Activated CD4-positive, alpha-beta T cell treated with anti-CD3 and anti-CD28 coated beads for 36 hours (primary cell): ENCODE measurements around the gene MGAT5. TPM values are rescaled to one million over a fixed set of nuclear protein-coding genes. Genes with fewer than 3 reads are reported as not detected.

Experiments
- ATAC-seq: fragments of 200-7000 bp; cut with Tn5 transposase; one replicate; pipeline ENCODE4 v1.10.0; 2021; ENCODE audit warnings: mild to moderate bottlenecking, moderate library complexity
- CTCF ChIA-PET: fragments of 350-600 bp; sonication (Branson Sonifier 250); formaldehyde crosslinking; loops from one replicate; lab custom pipeline; 2021; ENCODE audit warnings: antibody characterized with exemption; lab: Charles Lee
- POLR2A ChIA-PET: fragments of 350-600 bp; sonication (Branson Sonifier 250); formaldehyde crosslinking; loops from one replicate; lab custom pipeline; 2021; ENCODE audit warnings: antibody characterized with exemption, inconsistent platforms; lab: Charles Lee
- DNase-seq: peaks from one replicate; pipeline ENCODE4 v3.0.0-alpha.2; 2020
- H3K27ac Mint-ChIP-seq: one replicate; pipeline ENCODE4 v1.8.0; 2021; ENCODE audit warnings: mixed read lengths
- H3K27me3 Mint-ChIP-seq: one replicate; pipeline ENCODE4 v1.8.0; 2021; ENCODE audit warnings: mixed read lengths
- H3K36me3 Mint-ChIP-seq: one replicate; pipeline ENCODE4 v1.8.0; 2021; ENCODE audit warnings: low read depth, mixed read lengths
- H3K4me1 Mint-ChIP-seq: one replicate; pipeline ENCODE4 v1.8.0; 2021; ENCODE audit warnings: mixed read lengths
- H3K4me3 Mint-ChIP-seq: one replicate; pipeline ENCODE4 v1.8.0; 2021; ENCODE audit warnings: mild to moderate bottlenecking, moderate library complexity, mixed read lengths
- H3K9me3 Mint-ChIP-seq: one replicate; pipeline ENCODE4 v1.8.0; 2021; ENCODE audit warnings: low read depth, mixed read lengths
- intact Hi-C, 2 experiments: fragments of 100-400 bp; cut with DNase I in 1 of 2; cut with micrococcal nuclease in 1 of 2; formaldehyde crosslinking; loops; one replicate each; pipeline versions ENCODE4 v1.14.2 to v1.15.1; 2022 to 2024; cut with DNase I, micrococcal nuclease
- total RNA-seq, 2 experiments: library from RNA; stranded (reverse); gene quantifications; one replicate each; pipeline ENCODE4 v1.2.3, GENCODE V29; 2021

MGAT5 gene
- total RNA-seq, 2 experiments from 2014 or later: 22.2 to 25.7 TPM

DNA sequence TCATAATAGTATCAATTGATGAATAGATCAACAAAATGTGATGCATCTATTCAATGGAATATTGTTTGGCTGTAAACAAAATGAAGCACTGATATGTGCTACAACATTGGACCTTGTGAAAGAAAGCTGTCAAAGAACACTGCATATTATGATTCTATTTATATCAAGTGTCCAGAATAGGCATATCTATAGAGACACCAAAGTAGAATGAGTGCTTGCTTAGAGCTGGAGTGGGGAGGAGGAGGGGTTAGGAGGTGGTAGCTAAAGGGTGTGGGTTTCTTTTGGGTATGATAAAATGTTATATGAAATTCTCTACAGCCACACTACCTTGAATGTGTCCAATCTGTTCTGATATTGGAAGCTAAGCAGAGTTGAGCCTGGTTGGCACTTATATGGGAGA lies 23.0 kb upstream of the MGAT5 start:
- POLR2A ChIA-PET: no interaction called here
- no peak overlapping the region for H3K4me3 Mint-ChIP-seq
- H3K27ac Mint-ChIP-seq: no peak overlapping the region
- ATAC-seq: no peak
- H3K4me1 Mint-ChIP-seq: peaks cover 86% of the 10 kb centered on the region
- H3K36me3 Mint-ChIP-seq: peaks cover 16% of the 10 kb centered on the region
- CTCF ChIA-PET: interaction anchor here (0.9 to 1.5 kb wide), 5 partner anchors 12 to 112 kb away, joined by 3 to 9 read pairs (median 4); no protein-coding TSS in a partner anchor
- H3K9me3 Mint-ChIP-seq: peaks cover 22% of the 10 kb centered on the region
- no peak for DNase-seq
- intact Hi-C loops: loop anchor here in 1 of 2 experiments (5.0 kb wide), 1 partner anchor 181 kb away; no protein-coding TSS in a partner anchor
- H3K27me3 Mint-ChIP-seq: no peaks in the 10 kb centered on the region

DNA sequence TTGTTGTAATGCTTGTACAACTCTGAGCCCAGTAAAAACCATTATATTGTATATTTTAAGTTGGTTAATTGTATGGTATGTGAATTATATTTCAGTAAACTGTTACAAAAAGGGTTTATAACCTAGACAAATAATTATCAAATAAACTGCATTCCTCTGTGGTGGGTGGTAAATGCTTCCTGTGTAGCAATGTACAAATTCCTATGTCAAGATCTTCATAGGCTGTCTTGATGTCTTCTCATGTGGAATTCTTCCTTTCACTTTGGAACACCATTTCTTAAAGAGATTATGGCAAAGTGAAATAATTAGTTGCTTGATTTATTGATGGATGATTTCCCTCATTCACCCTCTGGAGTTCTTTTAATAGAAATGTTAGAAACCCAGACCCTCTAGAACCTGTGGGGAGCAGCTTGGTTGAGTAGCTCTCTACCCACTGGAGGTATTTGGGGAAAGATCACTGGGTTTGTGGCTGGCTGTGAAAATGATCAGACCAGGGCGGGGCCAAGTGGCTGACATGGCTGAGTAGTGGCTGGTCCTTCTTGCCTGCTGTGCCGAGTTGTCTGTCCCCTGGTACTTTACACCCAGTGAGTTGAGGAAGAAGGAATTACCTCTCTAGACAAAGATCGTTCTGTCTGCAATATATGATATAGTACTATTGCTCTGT lies 22.4 kb upstream of the MGAT5 start:
- POLR2A ChIA-PET: no interaction called here
- intact Hi-C loops: loop anchor here in 1 of 2 experiments (5.0 kb wide), 1 partner anchor 181 kb away; no protein-coding TSS in a partner anchor
- no peak overlapping the region for H3K4me3 Mint-ChIP-seq
- peaks cover 87% of the 10 kb centered on the region for H3K4me1 Mint-ChIP-seq
- CTCF ChIA-PET: interaction anchor here (0.8 to 1.5 kb wide), 6 partner anchors 12 to 181 kb away, joined by 3 to 9 read pairs (median 4); no protein-coding TSS in a partner anchor
- H3K36me3 Mint-ChIP-seq: peaks cover 19% of the 10 kb centered on the region
- DNase-seq (no peak), ATAC-seq (no peak)
- peaks cover 22% of the 10 kb centered on the region for H3K9me3 Mint-ChIP-seq
- H3K27me3 Mint-ChIP-seq: no peaks in the 10 kb centered on the region
- H3K27ac Mint-ChIP-seq: peak overlapping the region; percentile 76

DNA sequence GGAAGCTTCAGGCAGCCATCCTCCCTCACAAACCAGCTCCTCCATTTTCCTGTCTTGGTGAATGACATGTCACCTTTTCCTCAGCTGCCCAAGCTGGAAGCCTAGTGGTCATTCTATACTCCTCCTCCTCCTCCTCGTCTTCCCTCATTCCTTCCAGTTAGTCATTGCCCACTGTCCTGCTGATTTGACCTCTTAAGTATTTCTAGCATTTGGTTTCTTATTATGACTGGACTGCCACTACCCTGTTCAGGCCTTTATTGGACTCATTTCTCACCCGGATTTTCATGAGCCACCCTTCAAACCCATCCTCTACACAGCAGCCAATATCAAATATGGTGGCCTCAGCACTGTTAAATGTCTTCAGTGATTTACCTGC lies 21.9 kb upstream of the MGAT5 start:
- DNase-seq (no peak), ATAC-seq (no peak)
- Mint-ChIP-seq H3K36me3 (peaks cover 21% of the 10 kb centered on the region), H3K27ac (peak overlapping the region; percentile 76), H3K4me3 (no peak overlapping the region), H3K27me3 (no peaks in the 10 kb centered on the region), H3K9me3 (peaks cover 22% of the 10 kb centered on the region), H3K4me1 (peaks cover 88% of the 10 kb centered on the region)
- ChIA-PET CTCF (interaction anchor here (0.8 to 1.7 kb wide), 5 partner anchors 13 to 180 kb away, joined by 4 to 5 read pairs (median 4); no protein-coding TSS in a partner anchor), POLR2A (no interaction called here)
- intact Hi-C loops: loop anchor here (2.0 to 5.0 kb wide), 3 partner anchors 51 to 180 kb away; no protein-coding TSS in a partner anchor

DNA sequence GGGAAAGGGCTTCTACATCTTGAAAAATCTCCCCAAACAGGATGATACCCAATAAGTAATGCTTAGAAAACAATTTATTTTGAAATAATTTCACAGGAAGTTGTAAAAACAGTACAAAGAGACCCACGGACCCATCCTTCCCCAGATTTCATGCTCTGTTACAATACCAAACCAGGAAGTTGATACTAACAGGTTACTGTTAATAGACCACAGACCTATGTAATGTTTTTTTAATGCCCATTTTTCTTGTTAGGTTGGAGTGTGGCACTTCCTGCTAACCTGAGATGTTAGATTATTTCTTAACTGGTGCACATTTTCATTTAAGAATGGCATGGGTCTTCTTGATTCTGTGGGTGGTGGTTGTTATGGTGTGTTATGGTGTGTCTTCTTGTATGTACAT lies 21.4 kb upstream of the MGAT5 start:
- peak; percentile 1 for ATAC-seq
- Mint-ChIP-seq H3K4me3 (peak overlapping the region; percentile 16), H3K4me1 (peaks cover 87% of the 10 kb centered on the region), H3K9me3 (peaks cover 22% of the 10 kb centered on the region), H3K27ac (peak overlapping the region; percentile 76), H3K27me3 (no peaks in the 10 kb centered on the region), H3K36me3 (peaks cover 22% of the 10 kb centered on the region)
- CTCF ChIA-PET: interaction anchor here (1.0 to 1.7 kb wide), 2 partner anchors 14 to 18 kb away, joined by 3 to 4 read pairs; no protein-coding TSS in a partner anchor
- intact Hi-C loops: loop anchor here (2.0 to 5.0 kb wide), 3 partner anchors 50 to 180 kb away; no protein-coding TSS in a partner anchor
- DNase-seq: no peak
- POLR2A ChIA-PET: no interaction called here

DNA sequence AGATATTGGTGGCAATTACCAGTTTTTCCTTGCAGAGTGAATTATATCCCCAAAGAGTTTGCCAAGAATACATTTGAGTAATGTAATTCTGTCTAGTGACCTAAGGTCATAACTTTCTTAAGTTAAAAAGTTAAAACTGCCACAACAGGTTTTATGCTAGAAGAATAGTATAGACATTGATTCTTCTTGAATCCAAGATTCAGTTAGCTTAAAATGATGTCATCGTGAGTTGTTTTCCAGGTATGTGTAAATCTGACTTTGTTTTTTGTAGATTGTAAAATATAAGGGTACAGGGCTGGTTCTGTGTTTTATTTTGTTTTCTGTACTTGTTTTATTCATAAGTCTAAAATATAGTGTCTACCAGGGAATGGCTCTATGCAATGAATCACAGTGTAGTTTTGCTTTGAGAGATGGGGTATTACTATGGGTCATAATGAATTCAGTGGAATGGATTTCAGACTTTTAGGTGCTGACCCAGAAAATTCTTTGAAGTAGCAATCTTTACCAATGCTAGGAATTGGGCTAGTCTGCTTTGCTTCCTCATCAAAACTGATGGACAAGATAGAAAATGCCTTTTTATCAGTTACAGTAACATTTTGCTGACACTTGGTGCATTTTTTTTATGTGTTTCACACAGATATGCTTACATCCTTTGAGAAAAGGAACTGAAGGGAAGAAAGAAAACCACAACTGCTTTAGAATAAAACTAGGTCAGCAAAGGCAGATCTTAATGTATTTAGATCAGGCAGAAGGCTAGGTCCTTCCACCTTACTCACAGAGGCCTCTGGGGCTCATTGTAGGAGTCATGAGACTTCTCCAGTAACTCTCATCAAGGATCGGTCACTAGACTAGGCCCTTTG lies 20.8 kb upstream of the MGAT5 start:
- intact Hi-C loops: loop anchor here (1.0 to 5.0 kb wide), 8 partner anchors 15 to 179 kb away; no protein-coding TSS in a partner anchor
- ATAC-seq (peak; percentile 82), DNase-seq (peak; percentile 47)
- H3K4me1 Mint-ChIP-seq: peaks cover 81% of the 10 kb centered on the region
- POLR2A ChIA-PET: interaction anchor here (0.7 kb wide), 1 partner anchor 436 kb away, joined by 3 read pairs; no protein-coding TSS in a partner anchor
- H3K36me3 Mint-ChIP-seq: peaks cover 17% of the 10 kb centered on the region
- CTCF ChIA-PET: interaction anchor here (1.0 to 2.9 kb wide), 5 partner anchors 15 to 115 kb away, joined by 3 to 9 read pairs (median 4); no protein-coding TSS in a partner anchor
- H3K4me3 Mint-ChIP-seq: peak overlapping the region; percentile 36
- no peaks in the 10 kb centered on the region for H3K27me3 Mint-ChIP-seq
- peaks cover 16% of the 10 kb centered on the region for H3K9me3 Mint-ChIP-seq
- H3K27ac Mint-ChIP-seq: peak overlapping the region; percentile 76

DNA sequence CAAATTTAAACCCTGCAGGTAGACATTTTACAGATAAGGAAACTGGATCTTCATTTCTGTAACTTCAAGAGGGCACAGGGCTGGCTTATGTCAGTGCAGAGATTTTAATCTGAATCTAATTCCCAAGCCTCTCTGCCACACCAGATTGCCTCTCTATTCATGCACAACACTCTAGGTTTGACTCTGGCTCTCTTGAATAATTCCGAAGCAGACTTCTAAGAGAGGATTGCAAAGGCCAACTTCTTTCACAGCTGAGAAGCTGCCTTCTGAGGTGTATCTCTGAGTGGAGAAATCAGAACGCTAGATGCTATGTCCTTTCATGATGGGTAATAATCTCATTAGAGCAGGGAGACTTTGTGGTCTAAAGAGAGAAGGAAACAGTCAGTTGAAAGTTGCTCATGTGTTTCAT lies 20.1 kb upstream of the MGAT5 start:
- H3K4me1 Mint-ChIP-seq: peaks cover 81% of the 10 kb centered on the region
- CTCF ChIA-PET: interaction anchor here (1.4 to 2.9 kb wide), 4 partner anchors 17 to 116 kb away, joined by 4 to 9 read pairs (median 5); no protein-coding TSS in a partner anchor
- peaks cover 12% of the 10 kb centered on the region for H3K36me3 Mint-ChIP-seq
- ATAC-seq (no peak), DNase-seq (no peak)
- intact Hi-C loops: loop anchor here (1.0 to 5.0 kb wide), 8 partner anchors 15 to 179 kb away; no protein-coding TSS in a partner anchor
- H3K4me3 Mint-ChIP-seq: peak overlapping the region; percentile 36
- H3K27ac Mint-ChIP-seq: peak overlapping the region; percentile 76
- H3K9me3 Mint-ChIP-seq: peaks cover 10% of the 10 kb centered on the region
- no peaks in the 10 kb centered on the region for H3K27me3 Mint-ChIP-seq
- POLR2A ChIA-PET: no interaction called here

DNA sequence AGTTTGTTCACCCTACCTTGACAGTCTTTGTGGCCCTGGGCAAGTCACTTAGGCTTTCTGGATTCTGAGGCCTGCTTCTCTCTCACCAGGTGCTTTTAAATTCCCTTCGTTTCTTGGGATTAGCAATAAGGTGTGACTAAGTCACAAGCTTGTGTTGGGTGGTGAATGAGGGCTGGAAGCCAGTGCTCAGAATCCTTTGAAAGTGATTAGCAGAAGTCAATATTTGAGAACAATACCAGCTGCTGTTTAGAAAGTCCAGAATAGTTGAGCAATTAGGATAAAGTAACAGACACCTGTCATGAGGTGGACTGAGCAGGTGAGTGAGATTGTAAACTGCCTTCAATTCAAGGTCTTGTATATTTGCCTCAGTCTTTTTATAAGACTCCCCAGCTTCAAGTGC lies 19.3 kb upstream of the MGAT5 start:
- CTCF ChIA-PET: interaction anchor here (1.2 to 2.9 kb wide), 5 partner anchors 11 to 116 kb away, joined by 4 to 36 read pairs (median 6); no protein-coding TSS in a partner anchor
- DNase-seq (no peak), ATAC-seq (no peak)
- Mint-ChIP-seq H3K36me3 (peaks cover 10% of the 10 kb centered on the region), H3K9me3 (peaks cover 7% of the 10 kb centered on the region), H3K27ac (peak overlapping the region; percentile 76), H3K4me1 (peaks cover 80% of the 10 kb centered on the region), H3K27me3 (no peaks in the 10 kb centered on the region), H3K4me3 (no peak overlapping the region)
- intact Hi-C loops: loop anchor here in 1 of 2 experiments (5.0 kb wide), 1 partner anchor 178 kb away; no protein-coding TSS in a partner anchor
- POLR2A ChIA-PET: interaction anchor here (0.6 kb wide), 2 partner anchors 115 to 139 kb away, joined by 3 read pairs; no protein-coding TSS in a partner anchor

DNA sequence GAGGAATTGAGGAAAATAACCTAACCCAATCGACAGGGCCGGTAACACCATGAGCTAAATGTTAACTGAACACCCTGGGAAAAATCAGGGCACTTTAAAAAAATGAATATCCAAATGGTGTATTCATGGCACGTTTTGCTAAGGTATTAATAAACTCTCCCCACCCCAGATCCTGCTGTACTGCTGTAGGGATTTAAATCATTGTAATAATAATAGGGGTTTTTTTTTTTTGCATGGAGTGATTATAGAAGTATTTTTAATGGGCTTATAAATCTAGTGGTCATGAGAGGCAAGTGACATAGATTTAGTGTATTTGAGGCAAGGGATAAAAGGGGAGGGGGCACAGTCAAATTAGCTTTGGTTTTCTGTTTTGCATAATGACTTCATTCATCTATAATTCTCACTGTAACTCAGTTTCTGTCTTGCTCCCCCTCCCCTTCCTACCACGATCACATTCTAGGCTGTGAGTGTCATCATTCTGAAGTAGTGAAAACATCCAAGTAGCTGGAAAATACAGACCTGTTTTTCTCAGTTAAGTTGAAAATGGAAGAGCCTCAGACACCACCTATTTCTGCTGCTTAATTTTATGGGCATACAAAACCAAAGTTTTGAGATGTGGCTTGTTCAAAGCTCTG lies 18.2 kb upstream of the MGAT5 start:
- peaks cover 79% of the 10 kb centered on the region for H3K4me1 Mint-ChIP-seq
- H3K36me3 Mint-ChIP-seq: peaks cover 6% of the 10 kb centered on the region
- ChIA-PET CTCF (interaction anchor here (0.6 to 2.9 kb wide), 7 partner anchors 9 to 176 kb away, joined by 3 to 36 read pairs (median 4); no protein-coding TSS in a partner anchor), POLR2A (interaction anchor here (0.5 to 1.0 kb wide), 4 partner anchors 11 to 66 kb away, joined by 3 to 5 read pairs (median 4); no protein-coding TSS in a partner anchor)
- intact Hi-C loops: no loop called here
- peak overlapping the region; percentile 67 for H3K27ac Mint-ChIP-seq
- DNase-seq (no peak), ATAC-seq (no peak)
- no peak overlapping the region for H3K4me3 Mint-ChIP-seq
- no peaks in the 10 kb centered on the region for H3K27me3 Mint-ChIP-seq
- H3K9me3 Mint-ChIP-seq: peaks cover 4% of the 10 kb centered on the region

DNA sequence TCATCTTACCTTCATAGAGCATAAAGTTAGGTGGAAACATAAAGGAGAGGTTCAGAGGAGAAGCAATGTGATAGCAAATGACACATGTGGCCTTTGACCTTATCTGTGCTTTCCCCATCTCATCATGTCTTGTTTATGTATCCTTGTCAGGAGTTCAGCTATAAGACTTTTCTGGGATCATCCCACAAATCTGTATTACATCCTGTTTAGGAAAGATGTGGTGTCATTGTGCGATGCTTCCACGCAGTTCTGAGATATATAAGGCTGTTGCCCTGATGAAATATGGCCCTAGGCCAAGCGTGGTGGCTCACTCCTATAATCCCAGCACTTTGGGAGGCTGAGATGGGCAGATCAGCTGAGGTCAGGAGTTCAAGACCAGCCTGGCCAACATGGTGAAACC lies 15.5 kb upstream of the MGAT5 start:
- peaks cover 68% of the 10 kb centered on the region for H3K4me1 Mint-ChIP-seq
- peaks cover 6% of the 10 kb centered on the region for H3K36me3 Mint-ChIP-seq
- ChIA-PET CTCF (interaction anchor here (0.6 kb wide), 1 partner anchor 53 kb away, joined by 3 read pairs; no protein-coding TSS in a partner anchor), POLR2A (no interaction called here)
- no peak overlapping the region for H3K27ac Mint-ChIP-seq
- intact Hi-C loops: no loop called here
- H3K4me3 Mint-ChIP-seq: no peak overlapping the region
- ATAC-seq: no peak
- no peaks in the 10 kb centered on the region for H3K27me3 Mint-ChIP-seq
- no peak for DNase-seq
- H3K9me3 Mint-ChIP-seq: no peaks in the 10 kb centered on the region

DNA sequence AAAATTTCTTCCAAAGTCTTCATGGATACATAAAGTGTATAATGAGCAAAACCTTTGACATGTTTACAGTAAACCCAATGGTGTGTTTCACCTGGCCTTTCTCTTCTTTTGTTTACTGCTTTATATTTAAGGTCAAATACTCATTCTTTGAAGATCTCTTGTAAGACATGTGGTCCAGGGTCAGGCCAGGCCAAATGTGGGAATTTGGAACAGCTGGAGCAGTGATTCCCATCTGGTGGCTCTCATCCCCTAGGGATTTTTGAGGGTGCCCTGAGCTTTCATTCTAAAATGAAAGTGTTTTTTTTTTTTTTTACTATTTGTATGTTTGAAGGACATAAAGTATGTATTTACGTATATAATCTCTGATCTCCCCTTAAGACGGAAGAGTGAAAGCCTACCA lies 13.8 kb upstream of the MGAT5 start:
- Mint-ChIP-seq H3K4me1 (peaks cover 66% of the 10 kb centered on the region), H3K4me3 (no peak overlapping the region), H3K27me3 (no peaks in the 10 kb centered on the region), H3K9me3 (no peaks in the 10 kb centered on the region), H3K27ac (no peak overlapping the region), H3K36me3 (peaks cover 6% of the 10 kb centered on the region)
- ChIA-PET CTCF (interaction anchor here (0.7 to 1.4 kb wide), 6 partner anchors 30 to 122 kb away, joined by 3 to 4 read pairs (median 4); no protein-coding TSS in a partner anchor), POLR2A (interaction anchor here (0.6 kb wide), 1 partner anchor 102 kb away, joined by 3 read pairs; no protein-coding TSS in a partner anchor)
- ATAC-seq (no peak), DNase-seq (no peak)
- intact Hi-C loops: no loop called here
